HG03108 (cell line): ENCODE measurements around the gene GRIFIN.
"Not testable (repeated sequence)": the region's sequence is repeated elsewhere in the genome, so short reads cannot be mapped to it uniquely, and the experiment has no call there.

Experiments
- ATAC-seq: cut with Tn5 transposase; IDR thresholded peaks from one replicate; pipeline ENCODE4 v1.9.1; 2021; ENCODE audit warnings: moderate library complexity; ENCODE audit not compliant: unreplicated experiment

GRIFIN gene

GRCh38 chr7:2480070-2480408 is 3.8 kb upstream of the GRIFIN start:
- ATAC-seq, result no peak

GRCh38 chr7:2479276-2480069 is 3.3 kb upstream of the GRIFIN start:
- ATAC-seq, result no peak

GRCh38 chr7:2478800-2479199 is 2.6 kb upstream of the GRIFIN start:
- ATAC-seq, result no peak

GRCh38 chr7:2478399-2478785 is 2.2 kb upstream of the GRIFIN start:
- no peak for ATAC-seq

GRCh38 chr7:2477447-2478398 is 1.5 kb upstream of the GRIFIN start:
- peak; percentile 79 for ATAC-seq

GRCh38 chr7:2476776-2477446 is 713 bp upstream of the GRIFIN start:
- ATAC-seq, result no peak

- no peak for ATAC-seq
Observed at GRCh38 chr7:2475678-2476015, 551 bp downstream of the GRIFIN start.

GRCh38 chr7:2474813-2475677 is 1.2 kb downstream of the GRIFIN start:
- no peak for ATAC-seq

- ATAC-seq, result no peak
Observed at GRCh38 chr7:2474224-2474623, 2.0 kb downstream of the GRIFIN start.

- ATAC-seq, result no peak
Observed at GRCh38 chr7:2473496-2474180, 2.6 kb downstream of the GRIFIN start.

GRCh38 chr7:2472739-2473138 is 3.5 kb downstream of the GRIFIN start:
- ATAC-seq, result no peak

- ATAC-seq, result no peak
Observed at GRCh38 chr7:2471396-2471795, 4.8 kb downstream of the GRIFIN start.

GRCh38 chr7:2471022-2471329 is 5.2 kb downstream of the GRIFIN start:
- no peak for ATAC-seq

- ATAC-seq, result no peak
Observed at GRCh38 chr7:2470204-2471021, 5.8 kb downstream of the GRIFIN start.

GRCh38 chr7:2469460-2470203 is 6.6 kb downstream of the GRIFIN start:
- not testable (repeated sequence) for ATAC-seq

GRCh38 chr7:2468227-2468626 is 8.0 kb downstream of the GRIFIN start:
- ATAC-seq, result no peak

- no peak for ATAC-seq
Observed at GRCh38 chr7:2466675-2467074, 9.5 kb downstream of the GRIFIN start.

GRCh38 chr7:2465928-2466327 is 10.3 kb downstream of the GRIFIN start:
- no peak for ATAC-seq

GRCh38 chr7:2462731-2463130 is 13.5 kb downstream of the GRIFIN start:
- ATAC-seq, result no peak
